Smooth muscle cell of trachea (primary cell): ENCODE results near the gene LEF1. TPM values are rescaled to one million over a fixed set of nuclear protein-coding genes. Genes with fewer than 3 reads are reported as not detected.

ENCODE experiments used
- total RNA-seq: library from RNA; depleted of rRNA; stranded (reverse); fragments of >200 nt; gene quantifications from 2 replicates; pipeline ENCODE4 v1.2.1, GENCODE V29; 2014

Gene LEF1
- total RNA-seq, result 0.33 TPM in 1 of 2 replicates, not detected in the other

DNA sequence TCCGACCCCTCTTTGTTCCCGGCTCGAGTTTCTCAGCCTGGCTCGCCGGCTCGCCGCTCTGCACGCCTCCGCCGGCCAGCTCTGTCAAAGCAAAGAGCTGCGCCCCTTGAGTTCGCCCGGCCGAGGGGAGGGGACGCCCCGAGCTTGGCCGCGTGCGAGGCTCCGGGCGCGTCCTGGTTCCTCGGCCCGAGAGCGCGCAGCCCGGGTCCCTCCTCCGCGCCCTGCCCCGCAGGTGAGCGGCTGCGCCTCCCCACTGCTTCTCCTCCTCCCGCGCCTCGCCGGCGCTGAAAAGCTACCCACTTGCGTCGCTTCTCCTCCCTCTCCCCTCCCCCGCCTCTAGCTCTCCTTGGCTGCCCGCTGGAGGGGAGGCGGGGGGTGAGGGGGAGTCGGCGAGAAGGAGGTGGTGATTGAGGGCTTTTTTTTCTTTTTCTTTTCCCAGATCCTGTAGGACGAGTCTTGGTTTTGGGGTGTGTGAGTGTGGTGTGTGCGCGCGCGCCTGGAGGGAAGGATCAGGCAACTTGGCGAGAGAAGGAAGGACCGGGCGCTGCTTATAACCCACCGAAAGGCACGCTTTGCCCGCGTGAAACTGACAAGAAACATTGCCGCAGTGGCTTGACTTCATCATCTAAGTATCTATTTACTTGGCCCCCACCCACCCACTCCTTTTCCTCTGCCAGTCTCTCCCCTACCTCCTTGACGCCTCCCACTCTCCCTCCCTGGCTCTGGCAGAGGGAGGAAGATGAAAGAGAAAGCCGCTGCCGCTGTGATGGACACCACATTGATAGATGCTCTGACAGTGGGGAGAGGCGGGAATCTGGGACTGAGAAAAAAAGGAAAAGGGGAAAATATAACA lies at the start of gene LEF1:
TSS of gene LEF1 (minus strand) at position 262 of the 853 bp plus-strand sequence. CDS start 1,165 bp downstream, outside the sequence.

Other genes starting within 250 kb of the LEF1 start
- 14.1 and 32.1 TPM in 2 replicates for gene CYP2U1, start 237.4 kb downstream of the LEF1 start, total RNA-seq
- 13.6 and 25.5 TPM in 2 replicates for gene HADH, start 179.0 kb downstream of the LEF1 start, total RNA-seq